ENCODE data around the gene PRR23A. TPM values are rescaled to one million over a fixed set of nuclear protein-coding genes. Genes with fewer than 3 reads are reported as not detected.

PRR23A gene
- total and polyA plus RNA-seq, 2 of the 4 experiments (the other 2 are of a cell fraction) = not detected

- CTCF ChIA-PET = no interaction called here
- Histone ChIP-seq H2BK20ac (ENCODE audit: low read depth, low read length) (no peak overlapping the region), H2AFZ (replicated peaks; ENCODE audit: low read length, poor library complexity) (no peak overlapping the region), H2BK5ac (ENCODE audit: low read depth, low read length, poor library complexity, severe bottlenecking) (no peak overlapping the region), H3K4me3 (ENCODE audit: insufficient read depth, low read depth, low read length) (no peak overlapping the region), H4K91ac (ENCODE audit: insufficient read depth, low read depth, low read length) (no peak overlapping the region), H2AK9ac (replicated peaks; ENCODE audit: low read depth, low read length, poor library complexity) (no peak overlapping the region), H3K56ac (ENCODE audit: extremely low read depth, insufficient read depth, low read length) (no peak overlapping the region), H4K20me1 (ENCODE audit: insufficient read depth, low read length) (no peaks in the 10 kb centered on the region), H3K18ac (ENCODE audit: low read depth, low read length) (no peak overlapping the region), H3K79me1 (ENCODE audit: low read depth in 1 of 2, low read length in 2 of 2) (no peaks in the 10 kb centered on the region), H3K9me3 (ENCODE audit: control insufficient read depth, insufficient read depth, low read length) (no peaks in the 10 kb centered on the region), H3K36me3 (ENCODE audit: control insufficient read depth, insufficient read depth, low read length) (no peaks in the 10 kb centered on the region), H2AK5ac (ENCODE audit: low read depth, low read length) (no peak overlapping the region), H3K4ac (ENCODE audit: low read depth, low read length) (no peak overlapping the region), H3K9ac (ENCODE audit: low read depth, low read length) (no peak overlapping the region), H3K4me1 (ENCODE audit: control insufficient read depth, insufficient read depth, low read length) (no peaks in the 10 kb centered on the region), H3K9me1 (ENCODE audit: insufficient read depth, low read length) (no peaks in the 10 kb centered on the region), H2BK15ac (ENCODE audit: low read depth, low read length) (no peak overlapping the region), H3K14ac (replicated peaks; ENCODE audit: low read depth, low read length) (no peak overlapping the region), H2BK120ac (ENCODE audit: low read depth, low read length) (no peak overlapping the region), H3K27me3 (ENCODE audit: control insufficient read depth, insufficient read depth, low read length) (peaks cover 9% of the 10 kb centered on the region), H3K27ac (ENCODE audit: insufficient read depth, low read length) (no peak overlapping the region), H3K4me2 (ENCODE audit: low read depth, low read length) (no peak overlapping the region), H3K23ac (ENCODE audit: low read depth, low read length) (no peak overlapping the region), H4K8ac (ENCODE audit: low read depth in 2 of 2, low read length in 2 of 2) (no peak overlapping the region), H4K5ac (ENCODE audit: low read depth, low read length) (no peak overlapping the region)
- ATAC-seq (ENCODE audit: low read depth) (no peak), DNase-seq (no peak)
- dilution Hi-C loops (cut with HindIII; ENCODE audit: low sequenced_read_pairs, unreplicated experiment) (no loop called here), intact Hi-C loops (cut with micrococcal nuclease) (no loop called here), in situ Hi-C loops (cut with MboI; ENCODE audit: low sequenced_read_pairs) (no loop called here)
- WGBS, 2 experiments (ENCODE audit: extremely low coverage in 2 of 2, insufficient read length in 1 of 2) = no CpG with 5 or more reads among the region's 4 CpGs
- no TSS peak for BruUV-seq (replicated peaks)
- TF ChIP-seq BHLHE40 (IDR thresholded peaks at IDR 0.05; ENCODE audit: low read depth, low read length) (no peak), RFX5 (IDR thresholded peaks at IDR 0.05; ENCODE audit: low read depth, low read length) (no peak), MXI1 (IDR thresholded peaks at IDR 0.05; ENCODE audit: borderline replicate concordance, low read depth, low read length) (no peak), MAZ (IDR thresholded peaks at IDR 0.05; ENCODE audit: borderline replicate concordance, low read depth, low read length) (no peak), FOS (IDR thresholded peaks at IDR 0.05; ENCODE audit: low read depth, low read length) (no peak), POLR2A (IDR thresholded peaks at IDR 0.05; ENCODE audit: low read depth, low read length) (no peak)
- POLR2A ChIA-PET (ENCODE audit: unreplicated experiment) = no interaction called here
Observed at GRCh38 chr3:138985932-138986331, 20.1 kb downstream of the PRR23A start.
